Stimulated activated CD4-positive, alpha-beta T cell treated with anti-CD3 and anti-CD28 coated beads, Interleukin-4, amount 100 ng/mL, for 48 hours (primary cell): Measurements from ENCODE around the gene VIPR2.
A peak's percentile ranks its signal among the peaks of the same experiment; 100 is the strongest.
"Not testable (repeated sequence)": the region's sequence is repeated elsewhere in the genome, so short reads cannot be mapped to it uniquely, and the experiment has no call there.

Source experiments
- DNase-seq, 2 donors: peaks; one replicate each; pipeline ENCODE4 v3.0.0-alpha.2; 2020; ENCODE audit warnings: low read depth in 2 of 2

VIPR2 gene

GRCh38 chr7:159144758-159145489, at the start of gene VIPR2:
TSS of gene VIPR2 (minus strand) at chr7:159144867. CDS start at chr7:159144771, 96 bp downstream.
- peak in 1 of 2 donors; percentile 3 for DNase-seq

- DNase-seq: no peak
Measured at GRCh38 chr7:159193543-159194090, 49.0 kb upstream of the VIPR2 start.

- no peak for DNase-seq
Measured at GRCh38 chr7:159192725-159193453, 48.2 kb upstream of the VIPR2 start.

- no peak for DNase-seq
Measured at GRCh38 chr7:159192013-159192412, 47.3 kb upstream of the VIPR2 start.

- no peak for DNase-seq
Measured at GRCh38 chr7:159191236-159191635, 46.6 kb upstream of the VIPR2 start.

- DNase-seq: no peak
Measured at GRCh38 chr7:159188011-159188410, 43.3 kb upstream of the VIPR2 start.

- DNase-seq: no peak
Measured at GRCh38 chr7:159179241-159179640, 34.6 kb upstream of the VIPR2 start.

GRCh38 chr7:159177284-159177953, 32.8 kb upstream of the VIPR2 start:
- no peak for DNase-seq

GRCh38 chr7:159175792-159176191, 31.1 kb upstream of the VIPR2 start:
- no peak for DNase-seq

- not testable (repeated sequence) for DNase-seq
Measured at GRCh38 chr7:159175100-159175499, 30.4 kb upstream of the VIPR2 start.

- DNase-seq: no peak
Measured at GRCh38 chr7:159172400-159172799, 27.7 kb upstream of the VIPR2 start.

GRCh38 chr7:159169391-159169790, 24.7 kb upstream of the VIPR2 start:
- DNase-seq: no peak

- DNase-seq: no peak
Measured at GRCh38 chr7:159167139-159167538, 22.5 kb upstream of the VIPR2 start.

GRCh38 chr7:159166530-159166929, 21.9 kb upstream of the VIPR2 start:
- DNase-seq: no peak

- no peak for DNase-seq
Measured at GRCh38 chr7:159165352-159165751, 20.7 kb upstream of the VIPR2 start.

GRCh38 chr7:159163703-159164301, 19.1 kb upstream of the VIPR2 start:
- not testable (repeated sequence) for DNase-seq

GRCh38 chr7:159162050-159162626, 17.5 kb upstream of the VIPR2 start:
- DNase-seq: not testable (repeated sequence)

- no peak for DNase-seq
Measured at GRCh38 chr7:159160450-159160849, 15.8 kb upstream of the VIPR2 start.

GRCh38 chr7:159159731-159160130, 15.1 kb upstream of the VIPR2 start:
- DNase-seq: no peak

GRCh38 chr7:159158888-159159405, 14.3 kb upstream of the VIPR2 start:
- no peak for DNase-seq
